Chondrocyte (in vitro differentiated cells): ENCODE measurements around the gene OARD1. TPM values are rescaled to one million over a fixed set of nuclear protein-coding genes. Genes with fewer than 3 reads are reported as not detected.

ENCODE experiments used
- DNase-seq: peaks from one replicate; pipeline ENCODE4 v3.0.0; 2021; ENCODE audit warnings: mixed read lengths, low spot score
- H3K27ac Mint-ChIP-seq: one replicate; pipeline ENCODE4 v1.8.0; 2021; ENCODE audit warnings: mild to moderate bottlenecking, moderate library complexity, mixed read lengths; ENCODE audit not compliant: unreplicated experiment
- H3K27me3 Mint-ChIP-seq: 2 replicates; pipeline ENCODE4 v1.8.0; 2021; ENCODE audit warnings: low read depth, mixed read lengths
- H3K36me3 Mint-ChIP-seq: 2 replicates; pipeline ENCODE4 v1.8.0; 2021; ENCODE audit warnings: low read depth, mixed read lengths
- H3K4me1 Mint-ChIP-seq: 2 replicates; pipeline ENCODE4 v1.8.0; 2021; ENCODE audit warnings: low read depth, mild to moderate bottlenecking, mixed read lengths
- H3K4me3 Mint-ChIP-seq: one replicate; pipeline ENCODE4 v1.8.0; 2021; ENCODE audit warnings: mild to moderate bottlenecking, moderate library complexity, mixed read lengths; ENCODE audit not compliant: unreplicated experiment
- H3K9me3 Mint-ChIP-seq: 2 replicates; pipeline ENCODE4 v1.8.0; 2021; ENCODE audit warnings: low read depth, mixed read lengths
- CTCF ChIP-seq: fragments of 200-600 bp; sonication (generic); IDR thresholded peaks from 2 replicates; pipeline ENCODE4 v1.5.0; 2021; ENCODE audit warnings: antibody characterized with exemption, mild to moderate bottlenecking, moderate library complexity
- total RNA-seq: library from RNA; stranded (reverse); gene quantifications from 3 replicates; pipeline ENCODE4 v1.2.1, GENCODE V29; 2021

Gene OARD1
- total RNA-seq, 1 donor from 2014 or later: 12.2 TPM

DNA sequence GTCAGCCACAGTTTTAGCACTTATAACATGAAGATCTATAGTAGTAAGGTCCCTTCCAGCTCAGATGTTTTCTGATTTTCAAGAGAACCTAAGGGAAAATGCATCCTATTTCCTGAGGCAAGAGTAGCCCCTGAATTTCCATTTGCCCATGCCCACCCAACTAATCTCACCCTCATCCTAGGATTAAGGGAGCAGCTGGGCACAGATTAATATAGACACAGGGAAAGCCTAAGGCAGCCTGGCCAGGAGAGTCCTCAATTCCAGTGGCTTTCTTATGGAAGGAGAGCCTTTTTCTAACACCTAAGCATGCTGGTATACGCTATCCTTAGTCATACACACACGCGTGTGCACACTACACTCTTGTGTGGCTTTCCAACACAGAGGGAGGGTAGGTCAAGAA, 17.6 kb downstream of the OARD1 start:
- Mint-ChIP-seq H3K27ac (no peak overlapping the region), H3K27me3 (no peaks in the 10 kb centered on the region)
- TF ChIP-seq CTCF: no peak

GRCh38 chr6:41053041-41053440, 19.1 kb downstream of the OARD1 start, which contains the start of gene APOBEC2:
Gene APOBEC2, plus strand, starts transcription at chr6:41053202. Its CDS starts 146 bp downstream, at chr6:41053348.
- Mint-ChIP-seq H3K27ac (no peak within 1 kb of the TSS), H3K9me3 (no peaks in the 10 kb centered on the region), H3K4me3 (no peak within 1 kb of the TSS), H3K4me1 (peaks cover 33% of the 10 kb centered on the region), H3K27me3 (no peaks in the 10 kb centered on the region), H3K36me3 (no peaks in the 10 kb centered on the region)
- no peak for DNase-seq
- TF ChIP-seq CTCF: no peak

More for the DNA sequence above, 17.6 kb downstream of the OARD1 start:
- H3K36me3 Mint-ChIP-seq: no peaks in the 10 kb centered on the region
- H3K4me3 Mint-ChIP-seq: no peak overlapping the region
- peaks cover 28% of the 10 kb centered on the region for H3K4me1 Mint-ChIP-seq
- H3K9me3 Mint-ChIP-seq: no peaks in the 10 kb centered on the region
- DNase-seq: no peak

DNA sequence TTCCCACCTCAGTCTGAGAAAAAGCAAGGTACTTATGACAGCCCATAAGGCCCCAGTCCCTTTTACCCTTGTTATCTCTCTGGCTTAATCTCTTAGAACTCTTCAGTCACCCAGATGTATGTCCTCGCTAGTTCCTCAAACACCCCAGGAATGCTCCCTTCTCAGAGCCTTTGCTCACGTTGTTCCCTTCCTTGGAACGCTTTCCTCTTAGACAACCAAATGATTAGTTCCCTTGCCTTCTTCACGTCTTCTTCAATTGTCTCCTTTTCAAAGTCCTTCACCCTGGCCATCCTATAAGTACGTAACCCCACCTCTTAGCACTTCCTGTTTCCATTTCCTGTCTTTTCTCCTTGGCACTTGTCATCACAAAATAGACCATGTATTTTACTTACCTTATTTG, 20.3 kb downstream of the OARD1 start:
- Mint-ChIP-seq H3K27me3 (peaks cover 4% of the 10 kb centered on the region), H3K4me1 (peaks cover 33% of the 10 kb centered on the region), H3K36me3 (no peaks in the 10 kb centered on the region), H3K27ac (no peak overlapping the region), H3K9me3 (no peaks in the 10 kb centered on the region), H3K4me3 (no peak overlapping the region)
- DNase-seq: no peak
- no peak for TF ChIP-seq CTCF

DNA sequence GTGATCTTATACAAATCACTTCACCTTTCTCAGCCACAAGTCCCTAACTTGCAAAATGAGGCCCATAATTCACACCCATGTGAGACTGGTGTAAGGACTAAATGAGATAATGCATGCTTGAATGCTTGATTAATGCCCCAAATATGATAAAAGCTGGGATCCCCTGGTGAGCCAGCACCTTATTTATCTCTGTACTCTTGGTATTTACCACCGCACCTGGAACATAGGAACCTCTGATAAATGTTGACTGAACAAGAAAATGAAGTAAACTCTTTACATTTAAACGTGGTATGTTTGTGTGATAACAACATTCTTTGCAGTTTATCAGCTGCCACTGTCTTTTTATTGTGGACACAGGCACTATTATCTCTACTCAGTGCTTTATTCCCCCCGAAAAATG, 21.6 kb downstream of the OARD1 start:
- H3K4me1 Mint-ChIP-seq: peaks cover 30% of the 10 kb centered on the region
- H3K27me3 Mint-ChIP-seq: peaks cover 5% of the 10 kb centered on the region
- no peaks in the 10 kb centered on the region for H3K9me3 Mint-ChIP-seq
- no peak overlapping the region for H3K27ac Mint-ChIP-seq
- H3K36me3 Mint-ChIP-seq: no peaks in the 10 kb centered on the region
- no peak for TF ChIP-seq CTCF
- no peak for DNase-seq
- no peak overlapping the region for H3K4me3 Mint-ChIP-seq

DNA sequence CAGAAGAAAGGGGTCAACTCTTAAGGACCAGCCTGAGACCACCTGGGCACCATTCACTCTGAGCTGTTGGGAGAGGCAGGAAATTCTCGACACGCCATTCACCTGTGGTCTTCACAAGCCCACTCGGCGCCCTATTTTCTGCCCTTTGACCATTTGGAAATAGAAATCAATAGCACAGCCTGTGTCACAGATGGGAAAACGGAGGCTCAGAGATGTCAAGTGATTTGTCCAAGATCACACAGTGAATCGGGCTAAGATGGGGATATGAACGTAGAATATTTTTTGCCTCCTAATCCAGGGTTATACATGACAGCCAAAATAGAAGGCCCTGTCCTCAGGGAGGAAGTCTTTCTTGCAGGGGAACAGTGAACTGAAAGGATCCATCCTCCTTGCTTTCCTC, 22.2 kb downstream of the OARD1 start:
- Mint-ChIP-seq H3K36me3 (no peaks in the 10 kb centered on the region), H3K4me1 (peaks cover 24% of the 10 kb centered on the region), H3K9me3 (no peaks in the 10 kb centered on the region), H3K27me3 (peaks cover 5% of the 10 kb centered on the region), H3K27ac (no peak overlapping the region), H3K4me3 (no peak overlapping the region)
- DNase-seq: no peak
- no peak for TF ChIP-seq CTCF
